NOMO-1 (cell line): Measurements from ENCODE around the gene SMDT1.
"Not testable (repeated sequence)": the region's sequence is repeated elsewhere in the genome, so short reads cannot be mapped to it uniquely, and the experiment has no call there.

ENCODE experiments used
- DNase-seq, 2 experiments: peaks; one replicate each; lab custom pipeline; 2025; ENCODE audit not compliant: unreplicated experiment in 2 of 2; lab: John Stamatoyannopoulos, UW

The SMDT1 gene

GRCh38 chr22:42070517-42071422 is 8.7 kb upstream of the SMDT1 start, which contains the start of gene NAGA:
TSS of gene NAGA (minus strand) at chr22:42070812. CDS start at chr22:42070297, 515 bp downstream.
- DNase-seq, result peak; percentile 98 to 99

GRCh38 chr22:42071508-42071907 is 8.0 kb upstream of the SMDT1 start:
- not testable (repeated sequence) for DNase-seq

- peak in 1 of 2 experiments; percentile 17 for DNase-seq
Observed at GRCh38 chr22:42072606-42073330, 6.7 kb upstream of the SMDT1 start.

- DNase-seq, result no peak
Observed at GRCh38 chr22:42073621-42074041, 5.9 kb upstream of the SMDT1 start.

- DNase-seq, result peak; percentile 25
Observed at GRCh38 chr22:42074132-42074811, 5.2 kb upstream of the SMDT1 start, which contains the start of gene PHETA2. TSS of gene PHETA2 (plus strand) at chr22:42074248. CDS start at chr22:42077294, 3,046 bp downstream.

- DNase-seq, result no peak
Observed at GRCh38 chr22:42074846-42075676, 4.4 kb upstream of the SMDT1 start.

GRCh38 chr22:42076764-42077485 is 2.6 kb upstream of the SMDT1 start:
- no peak for DNase-seq

GRCh38 chr22:42077486-42078125 is 1.9 kb upstream of the SMDT1 start:
- DNase-seq, result no peak

GRCh38 chr22:42078469-42079318 is 806 bp upstream of the SMDT1 start:
- DNase-seq, result no peak

GRCh38 chr22:42080287-42080686 is 787 bp downstream of the SMDT1 start:
- peak in 1 of 2 experiments; percentile 10 for DNase-seq

GRCh38 chr22:42083119-42083518 is 3.6 kb downstream of the SMDT1 start:
- DNase-seq, result no peak

- no peak for DNase-seq
Observed at GRCh38 chr22:42084874-42085273, 5.4 kb downstream of the SMDT1 start.

GRCh38 chr22:42086051-42086450 is 6.6 kb downstream of the SMDT1 start:
- DNase-seq, result no peak

GRCh38 chr22:42090596-42091454 is 11.3 kb downstream of the SMDT1 start, which contains the start of gene NDUFA6:
TSS of gene NDUFA6 (minus strand) at chr22:42090772. CDS start at chr22:42090744, 28 bp downstream.
- peak; percentile 99 for DNase-seq

- no peak for DNase-seq
Observed at GRCh38 chr22:42091455-42091782, 11.9 kb downstream of the SMDT1 start.

GRCh38 chr22:42101199-42101598 is 21.7 kb downstream of the SMDT1 start:
- no peak for DNase-seq

- not testable (repeated sequence) for DNase-seq
Observed at GRCh38 chr22:42104332-42104860, 24.9 kb downstream of the SMDT1 start.
